Spinal cord (tissue), 10 donors: ENCODE data around the gene WDR88. TPM values are rescaled to one million over a fixed set of nuclear protein-coding genes. Genes with fewer than 3 reads are reported as not detected.

Experiments
- DNase-seq, 6 donors: peaks; one replicate each; pipeline versions ENCODE4 v3.0.0 to v3.0.0-alpha.2; 2013 to 2015; ENCODE audit warnings: low spot score in 6 of 6, low read depth in 4 of 6
- H3K27ac ChIP-seq: one replicate; pipeline ENCODE4 v1.5.1; 2013; ENCODE audit warnings: low read depth, low read length, control low read depth
- H3K27me3 ChIP-seq: one replicate; pipeline ENCODE4 v1.6.1; 2013; ENCODE audit warnings: low read length; ENCODE audit not compliant: control insufficient read depth, insufficient read depth
- H3K36me3 ChIP-seq: one replicate; pipeline ENCODE4 v1.6.1; 2013; ENCODE audit warnings: low read length; ENCODE audit not compliant: control insufficient read depth, insufficient read depth
- H3K4me1 ChIP-seq: one replicate; pipeline ENCODE4 v1.6.1; 2013; ENCODE audit warnings: low read length; ENCODE audit not compliant: control insufficient read depth, insufficient read depth
- H3K4me3 ChIP-seq: one replicate; pipeline ENCODE4 v1.5.1; 2013; ENCODE audit warnings: low read depth, low read length, control low read depth
- H3K9me3 ChIP-seq: one replicate; pipeline ENCODE4 v1.6.1; 2013; ENCODE audit warnings: low read length; ENCODE audit not compliant: control insufficient read depth, insufficient read depth
- WGBS: methylation state at CpG from one replicate; pipeline ENCODE4 v1.1.5; 2013; ENCODE audit warnings: missing lambda C conversion rate; ENCODE audit not compliant: insufficient coverage; 5-methylcytosine and 5-hydroxymethylcytosine counted together
- polyA plus RNA-seq, 2 donors: library from polyadenylated mRNA; unstranded; fragments of 120-200 nt; gene quantifications; one replicate each; pipeline ENCODE4 v1.2.1, GENCODE V29; 2013; ENCODE audit not compliant: insufficient read length in 2 of 2
- total RNA-seq, 2 donors: library from RNA; depleted of rRNA in 1 of 2; stranded (reverse); fragments of 120-200 nt in 1 of 2; fragments of >200 nt in 1 of 2; gene quantifications; one replicate each; pipeline versions ENCODE4 v1.2.3 to v1.2.4, GENCODE V29; 2013 to 2014
- donor health status: healthy.

The WDR88 gene
- total and polyA plus RNA-seq, 4 donors = 0.22 to 1.4 (median 1.0) TPM; not detected in 1

- no peak for DNase-seq
- no peaks in the 10 kb centered on the region for H3K9me3 ChIP-seq
- H3K36me3 ChIP-seq = peaks cover 67% of the 10 kb centered on the region
- H3K27ac ChIP-seq = no peak overlapping the region
- no peaks in the 10 kb centered on the region for H3K4me1 ChIP-seq
- H3K27me3 ChIP-seq = no peaks in the 10 kb centered on the region
- 98% methylated on average over 5 of the region's 10 CpGs for WGBS
- no peak overlapping the region for H3K4me3 ChIP-seq
Observed at GRCh38 chr19:33100894-33101644, 30.8 kb upstream of the WDR88 start.

- Histone ChIP-seq H3K27ac (no peak overlapping the region), H3K4me1 (no peaks in the 10 kb centered on the region), H3K4me3 (no peak overlapping the region), H3K36me3 (peaks cover 64% of the 10 kb centered on the region), H3K9me3 (no peaks in the 10 kb centered on the region), H3K27me3 (no peaks in the 10 kb centered on the region)
- 60% methylated on average over 2 of the region's 6 CpGs for WGBS
- DNase-seq = no peak
Observed at GRCh38 chr19:33102893-33103292, 29.0 kb upstream of the WDR88 start.

GRCh38 chr19:33108161-33108560 is 23.8 kb upstream of the WDR88 start:
- no peak for DNase-seq
- Histone ChIP-seq H3K4me3 (no peak overlapping the region), H3K4me1 (no peaks in the 10 kb centered on the region), H3K36me3 (peaks cover 61% of the 10 kb centered on the region), H3K27ac (no peak overlapping the region), H3K9me3 (no peaks in the 10 kb centered on the region), H3K27me3 (no peaks in the 10 kb centered on the region)
- 97% methylated on average over 10 of the region's 10 CpGs for WGBS

- DNase-seq = no peak
- Histone ChIP-seq H3K27me3 (no peaks in the 10 kb centered on the region), H3K4me1 (no peaks in the 10 kb centered on the region), H3K9me3 (no peaks in the 10 kb centered on the region), H3K27ac (no peak overlapping the region), H3K36me3 (peaks cover 59% of the 10 kb centered on the region), H3K4me3 (no peak overlapping the region)
- 87% methylated on average over 5 of the region's 9 CpGs for WGBS
Observed at GRCh38 chr19:33110137-33110910, 21.6 kb upstream of the WDR88 start.

- H3K4me1 ChIP-seq = no peaks in the 10 kb centered on the region
- no peaks in the 10 kb centered on the region for H3K27me3 ChIP-seq
- H3K9me3 ChIP-seq = no peaks in the 10 kb centered on the region
- H3K36me3 ChIP-seq = peaks cover 59% of the 10 kb centered on the region
- H3K4me3 ChIP-seq = no peak overlapping the region
- WGBS = 100% methylated on average over 11 of the region's 11 CpGs
- DNase-seq = no peak
- no peak overlapping the region for H3K27ac ChIP-seq
Observed at GRCh38 chr19:33111587-33111986, 20.3 kb upstream of the WDR88 start.

DNA sequence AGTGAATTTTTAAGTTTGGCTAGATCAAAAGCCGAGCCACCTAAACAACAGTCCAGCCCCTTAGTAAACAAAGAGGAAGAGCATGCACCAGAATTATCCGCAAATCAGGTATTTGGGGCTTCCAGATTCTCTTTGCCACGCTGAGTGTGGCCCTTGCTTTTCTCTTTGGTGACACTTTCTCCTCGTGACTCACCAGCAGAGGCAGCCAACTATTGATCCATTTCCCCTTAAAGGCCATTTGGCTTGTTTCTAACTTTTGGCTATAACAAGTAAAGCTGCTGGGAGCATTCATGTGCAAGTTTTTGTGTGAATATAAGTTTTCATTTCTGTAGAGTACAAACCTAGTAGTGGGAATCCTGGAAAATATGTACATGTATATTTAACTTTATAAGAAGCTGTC is 17.6 kb upstream of the WDR88 start:
- Histone ChIP-seq H3K27me3 (no peaks in the 10 kb centered on the region), H3K9me3 (no peaks in the 10 kb centered on the region), H3K27ac (no peak overlapping the region), H3K4me3 (no peak overlapping the region), H3K4me1 (no peaks in the 10 kb centered on the region), H3K36me3 (peaks cover 66% of the 10 kb centered on the region)
- no peak for DNase-seq
- WGBS = no CpG with 5 or more reads among the region's 4 CpGs

GRCh38 chr19:33117501-33117900 is 14.4 kb upstream of the WDR88 start:
- WGBS = 90% methylated on average over 4 of the region's 8 CpGs
- H3K36me3 ChIP-seq = peaks cover 66% of the 10 kb centered on the region

GRCh38 chr19:33118643-33119042 is 13.3 kb upstream of the WDR88 start:
- WGBS = 91% methylated on average over 8 of the region's 10 CpGs
- Histone ChIP-seq H3K9me3 (no peaks in the 10 kb centered on the region), H3K36me3 (peaks cover 62% of the 10 kb centered on the region), H3K4me1 (no peaks in the 10 kb centered on the region), H3K27ac (no peak overlapping the region), H3K4me3 (no peak overlapping the region), H3K27me3 (no peaks in the 10 kb centered on the region)
- no peak for DNase-seq

More at GRCh38 chr19:33117501-33117900, 14.4 kb upstream of the WDR88 start:
- Histone ChIP-seq H3K9me3 (no peaks in the 10 kb centered on the region), H3K27ac (no peak overlapping the region), H3K4me1 (no peaks in the 10 kb centered on the region), H3K27me3 (no peaks in the 10 kb centered on the region), H3K4me3 (no peak overlapping the region)
- DNase-seq = no peak

- peaks cover 4% of the 10 kb centered on the region for H3K4me1 ChIP-seq
- H3K36me3 ChIP-seq = peaks cover 53% of the 10 kb centered on the region
- DNase-seq = no peak
- H3K27me3 ChIP-seq = no peaks in the 10 kb centered on the region
- 90% methylated on average over 9 of the region's 10 CpGs for WGBS
- no peak overlapping the region for H3K27ac ChIP-seq
- no peaks in the 10 kb centered on the region for H3K9me3 ChIP-seq
- H3K4me3 ChIP-seq = no peak overlapping the region
Observed at GRCh38 chr19:33124207-33125098, 7.5 kb upstream of the WDR88 start.
